Measurements from ENCODE around the gene BHLHE40. TPM values are rescaled to one million over a fixed set of nuclear protein-coding genes. Genes with fewer than 3 reads are reported as not detected.

The BHLHE40 gene
- total RNA-seq, 1 donor from 2014 or later, result 15.2 TPM

DNA sequence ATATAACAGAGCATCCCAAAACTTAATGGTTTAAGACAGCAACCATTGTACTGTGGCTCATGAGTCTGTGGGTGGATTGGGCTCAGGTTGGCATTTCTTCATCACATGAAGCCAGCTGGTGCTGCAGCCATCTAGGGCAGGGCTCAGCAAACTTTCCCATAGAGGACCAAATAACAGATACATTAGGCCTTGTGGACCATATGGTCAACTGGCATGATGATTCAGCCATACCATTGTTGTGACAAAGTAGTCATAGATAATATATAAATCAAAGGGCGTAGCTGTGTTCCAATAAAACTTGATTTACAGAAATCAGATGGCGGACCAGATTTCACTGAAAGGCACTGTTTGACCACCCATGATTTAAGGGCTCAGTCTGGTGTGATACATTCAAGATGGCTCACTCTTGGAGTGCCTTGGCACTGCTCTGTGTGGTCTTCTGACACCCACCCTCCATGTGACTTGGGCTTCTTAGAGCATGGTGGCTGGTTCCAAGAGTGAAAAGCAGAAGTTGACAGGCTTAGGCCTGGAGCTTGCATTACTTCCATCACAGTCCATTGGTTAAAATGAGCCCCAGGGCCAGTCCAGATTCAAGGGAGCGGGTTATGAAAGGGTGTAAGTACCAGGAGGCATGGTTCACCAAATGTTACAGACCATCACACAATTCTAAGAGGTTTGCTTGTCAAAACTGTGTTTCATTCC, 40.8 kb upstream of the BHLHE40 start:
- Mint-ChIP-seq H3K36me3 (ENCODE audit: low read depth, unreplicated experiment) (no peaks in the 10 kb centered on the region), H3K4me3 (ENCODE audit: unreplicated experiment) (no peak overlapping the region), H3K27ac (ENCODE audit: unreplicated experiment) (no peak overlapping the region), H3K9me3 (ENCODE audit: unreplicated experiment) (no peaks in the 10 kb centered on the region), H3K4me1 (ENCODE audit: unreplicated experiment) (no peaks in the 10 kb centered on the region), H3K27me3 (ENCODE audit: unreplicated experiment) (no peaks in the 10 kb centered on the region)
- TF ChIP-seq, protein P1, sequence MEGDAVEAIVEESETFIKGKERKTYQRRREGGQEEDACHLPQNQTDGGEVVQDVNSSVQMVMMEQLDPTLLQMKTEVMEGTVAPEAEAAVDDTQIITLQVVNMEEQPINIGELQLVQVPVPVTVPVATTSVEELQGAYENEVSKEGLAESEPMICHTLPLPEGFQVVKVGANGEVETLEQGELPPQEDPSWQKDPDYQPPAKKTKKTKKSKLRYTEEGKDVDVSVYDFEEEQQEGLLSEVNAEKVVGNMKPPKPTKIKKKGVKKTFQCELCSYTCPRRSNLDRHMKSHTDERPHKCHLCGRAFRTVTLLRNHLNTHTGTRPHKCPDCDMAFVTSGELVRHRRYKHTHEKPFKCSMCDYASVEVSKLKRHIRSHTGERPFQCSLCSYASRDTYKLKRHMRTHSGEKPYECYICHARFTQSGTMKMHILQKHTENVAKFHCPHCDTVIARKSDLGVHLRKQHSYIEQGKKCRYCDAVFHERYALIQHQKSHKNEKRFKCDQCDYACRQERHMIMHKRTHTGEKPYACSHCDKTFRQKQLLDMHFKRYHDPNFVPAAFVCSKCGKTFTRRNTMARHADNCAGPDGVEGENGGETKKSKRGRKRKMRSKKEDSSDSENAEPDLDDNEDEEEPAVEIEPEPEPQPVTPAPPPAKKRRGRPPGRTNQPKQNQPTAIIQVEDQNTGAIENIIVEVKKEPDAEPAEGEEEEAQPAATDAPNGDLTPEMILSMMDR (IDR thresholded peaks at IDR 0.05; ENCODE audit: unreplicated experiment), result no peak
- DNase-seq (ENCODE audit: low spot score), result no peak

DNA sequence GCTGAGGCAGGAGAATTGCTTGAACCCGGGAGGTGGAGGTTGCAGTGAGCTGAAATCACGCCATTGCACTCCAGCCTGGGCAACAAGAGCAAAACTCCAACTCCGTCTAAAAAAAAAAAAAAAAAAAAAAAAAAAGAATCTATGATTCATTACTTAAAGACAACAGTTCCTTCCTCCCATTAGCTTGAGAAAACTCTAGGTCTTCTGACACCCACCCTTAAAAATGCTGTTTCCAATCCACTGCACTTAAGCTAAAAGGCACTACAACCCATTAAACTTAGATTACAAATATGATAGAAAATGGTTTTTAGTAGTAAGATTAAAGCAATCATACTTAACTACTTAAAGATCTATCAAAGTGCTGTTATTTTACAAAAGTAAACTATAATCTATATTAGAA, 40.0 kb upstream of the BHLHE40 start:
- H3K27me3 Mint-ChIP-seq (ENCODE audit: unreplicated experiment), result no peaks in the 10 kb centered on the region
- TF ChIP-seq, protein P1 (IDR thresholded peaks at IDR 0.05; ENCODE audit: unreplicated experiment), result no peak
- H3K4me3 Mint-ChIP-seq (ENCODE audit: unreplicated experiment), result no peak overlapping the region
- no peaks in the 10 kb centered on the region for H3K36me3 Mint-ChIP-seq (ENCODE audit: low read depth, unreplicated experiment)
- no peak overlapping the region for H3K27ac Mint-ChIP-seq (ENCODE audit: unreplicated experiment)
- no peaks in the 10 kb centered on the region for H3K4me1 Mint-ChIP-seq (ENCODE audit: unreplicated experiment)
- no peaks in the 10 kb centered on the region for H3K9me3 Mint-ChIP-seq (ENCODE audit: unreplicated experiment)
- DNase-seq (ENCODE audit: low spot score), result no peak

DNA sequence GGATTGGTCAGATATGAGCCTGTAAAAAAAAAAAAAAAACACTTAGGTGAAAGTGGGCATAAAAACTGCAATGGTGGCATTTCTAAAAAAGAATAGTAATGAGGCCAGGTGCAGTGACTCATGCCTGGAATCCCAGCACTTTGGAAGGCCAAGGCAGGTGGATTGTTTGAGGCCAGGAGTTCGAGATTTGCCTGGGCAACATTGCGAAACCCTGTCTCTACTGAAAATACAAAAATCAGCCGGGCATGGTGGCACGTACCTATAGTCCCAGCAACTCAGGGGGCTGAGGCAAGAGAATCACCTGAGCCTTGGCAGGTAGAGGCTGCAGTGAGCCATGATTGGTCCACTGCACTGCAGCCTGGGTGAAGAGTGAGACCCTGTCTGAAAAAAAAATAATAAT, 38.3 kb upstream of the BHLHE40 start:
- H3K4me3 Mint-ChIP-seq (ENCODE audit: unreplicated experiment), result no peak overlapping the region
- no peak for DNase-seq (ENCODE audit: low spot score)
- no peaks in the 10 kb centered on the region for H3K4me1 Mint-ChIP-seq (ENCODE audit: unreplicated experiment)
- no peaks in the 10 kb centered on the region for H3K36me3 Mint-ChIP-seq (ENCODE audit: low read depth, unreplicated experiment)
- TF ChIP-seq, protein P1 (IDR thresholded peaks at IDR 0.05; ENCODE audit: unreplicated experiment), result no peak
- H3K9me3 Mint-ChIP-seq (ENCODE audit: unreplicated experiment), result no peaks in the 10 kb centered on the region
- no peak overlapping the region for H3K27ac Mint-ChIP-seq (ENCODE audit: unreplicated experiment)
- no peaks in the 10 kb centered on the region for H3K27me3 Mint-ChIP-seq (ENCODE audit: unreplicated experiment)

DNA sequence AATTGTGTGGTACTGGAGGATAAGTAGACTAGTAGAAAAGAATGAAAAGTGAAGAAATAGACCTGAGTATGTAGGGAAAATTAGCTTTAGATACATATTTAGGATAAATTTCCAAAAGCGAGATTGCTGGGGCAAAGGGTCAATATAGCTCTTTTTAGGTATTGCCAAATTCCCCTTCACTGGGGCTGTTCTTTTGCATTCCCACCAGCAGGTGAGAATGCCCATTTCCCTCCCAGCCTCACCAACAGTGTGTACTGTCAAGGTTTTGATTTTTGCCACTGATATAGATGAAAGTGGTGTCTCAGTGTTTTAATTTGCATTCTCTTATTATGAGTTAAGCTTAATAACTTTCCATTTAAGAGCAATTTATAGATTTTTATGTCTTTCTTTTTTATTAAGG, 35.7 kb upstream of the BHLHE40 start:
- H3K36me3 Mint-ChIP-seq (ENCODE audit: low read depth, unreplicated experiment), result no peaks in the 10 kb centered on the region
- H3K27me3 Mint-ChIP-seq (ENCODE audit: unreplicated experiment), result no peaks in the 10 kb centered on the region
- H3K27ac Mint-ChIP-seq (ENCODE audit: unreplicated experiment), result no peak overlapping the region
- no peaks in the 10 kb centered on the region for H3K4me1 Mint-ChIP-seq (ENCODE audit: unreplicated experiment)
- H3K4me3 Mint-ChIP-seq (ENCODE audit: unreplicated experiment), result no peak overlapping the region
- peak; percentile 9 for DNase-seq (ENCODE audit: low spot score)
- no peaks in the 10 kb centered on the region for H3K9me3 Mint-ChIP-seq (ENCODE audit: unreplicated experiment)
- TF ChIP-seq, protein P1 (IDR thresholded peaks at IDR 0.05; ENCODE audit: unreplicated experiment), result peak; percentile 56

DNA sequence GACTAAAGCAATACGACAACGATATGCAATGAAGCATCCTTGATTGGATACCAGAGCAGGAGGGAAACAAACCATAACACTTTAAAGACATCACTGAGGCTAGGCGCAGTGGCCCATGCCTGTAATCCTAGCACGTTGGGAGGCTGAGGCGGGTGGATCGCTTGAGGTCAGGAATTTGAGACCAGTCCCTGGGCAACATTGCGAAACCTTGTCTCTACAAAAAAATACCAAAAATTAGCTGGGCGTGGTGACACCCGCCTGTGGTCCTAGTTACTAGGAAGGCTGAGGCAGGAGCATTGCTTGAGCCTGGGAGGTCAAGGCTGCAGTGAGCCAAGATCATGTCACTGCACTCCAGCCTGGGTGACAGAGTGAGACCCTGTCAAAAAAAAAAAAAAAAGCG, 33.9 kb upstream of the BHLHE40 start:
- no peaks in the 10 kb centered on the region for H3K9me3 Mint-ChIP-seq (ENCODE audit: unreplicated experiment)
- H3K4me3 Mint-ChIP-seq (ENCODE audit: unreplicated experiment), result no peak overlapping the region
- H3K36me3 Mint-ChIP-seq (ENCODE audit: low read depth, unreplicated experiment), result no peaks in the 10 kb centered on the region
- H3K27ac Mint-ChIP-seq (ENCODE audit: unreplicated experiment), result no peak overlapping the region
- DNase-seq (ENCODE audit: low spot score), result no peak
- TF ChIP-seq, protein P1 (IDR thresholded peaks at IDR 0.05; ENCODE audit: unreplicated experiment), result no peak
- peaks cover 7% of the 10 kb centered on the region for H3K4me1 Mint-ChIP-seq (ENCODE audit: unreplicated experiment)
- no peaks in the 10 kb centered on the region for H3K27me3 Mint-ChIP-seq (ENCODE audit: unreplicated experiment)
